Measurements from ENCODE around the gene IFNGR1. TPM values are rescaled to one million over a fixed set of nuclear protein-coding genes. Genes with fewer than 3 reads are reported as not detected.
"Not testable (repeated sequence)": the region's sequence is repeated elsewhere in the genome, so short reads cannot be mapped to it uniquely, and the experiment has no call there.

The IFNGR1 gene
- total RNA-seq, 2 donors from 2014 or later = 58.2 to 131 TPM

GRCh38 chr6:137210903-137211302, 8.3 kb downstream of the IFNGR1 start:
- no peak for DNase-seq
- H3K9me3 ChIP-seq = no peaks in the 10 kb centered on the region
- no peak overlapping the region for H3K27ac ChIP-seq
- H3K4me3 ChIP-seq = no peak overlapping the region
- H3K27me3 ChIP-seq = no peaks in the 10 kb centered on the region
- no peak for TF ChIP-seq CTCF (IDR thresholded peaks at IDR 0.05)
- no peak overlapping the region for H3K9ac ChIP-seq (ENCODE audit: low read depth in 2 of 2, low read length in 2 of 2)
- no peaks in the 10 kb centered on the region for H3K4me1 ChIP-seq
- intact Hi-C loops (cut with DNase I) = no loop called here
- H3K36me3 ChIP-seq = no peaks in the 10 kb centered on the region

- Histone ChIP-seq H3K9me3 (no peaks in the 10 kb centered on the region), H3K9ac (ENCODE audit: low read depth in 2 of 2, low read length in 2 of 2) (no peak overlapping the region), H3K4me1 (no peaks in the 10 kb centered on the region), H3K36me3 (peaks cover 4% of the 10 kb centered on the region), H3K27me3 (no peaks in the 10 kb centered on the region), H3K4me3 (no peak overlapping the region), H3K27ac (no peak overlapping the region)
- no peak for TF ChIP-seq CTCF (IDR thresholded peaks at IDR 0.05)
- DNase-seq = no peak
- intact Hi-C loops (cut with DNase I) = no loop called here
Measured at GRCh38 chr6:137208279-137208678, 10.9 kb downstream of the IFNGR1 start.

GRCh38 chr6:137207457-137207856, 11.7 kb downstream of the IFNGR1 start:
- H3K9ac ChIP-seq (ENCODE audit: low read depth in 2 of 2, low read length in 2 of 2); H3K27ac ChIP-seq; H3K27me3 ChIP-seq; intact Hi-C loops (cut with DNase I); H3K9me3 ChIP-seq; DNase-seq; H3K36me3 ChIP-seq; H3K4me1 ChIP-seq; H3K4me3 ChIP-seq: not testable (repeated sequence)

- H3K9me3 ChIP-seq = no peaks in the 10 kb centered on the region
- peaks cover 4% of the 10 kb centered on the region for H3K36me3 ChIP-seq
- DNase-seq = no peak
- no peaks in the 10 kb centered on the region for H3K27me3 ChIP-seq
- no peak for TF ChIP-seq CTCF (IDR thresholded peaks at IDR 0.05)
- H3K27ac ChIP-seq = no peak overlapping the region
- H3K4me3 ChIP-seq = no peak overlapping the region
- no peaks in the 10 kb centered on the region for H3K4me1 ChIP-seq
- H3K9ac ChIP-seq (ENCODE audit: low read depth in 2 of 2, low read length in 2 of 2) = no peak overlapping the region
- intact Hi-C loops (cut with DNase I) = no loop called here
Measured at GRCh38 chr6:137206577-137206976, 12.6 kb downstream of the IFNGR1 start.

GRCh38 chr6:137203256-137203655, 15.9 kb downstream of the IFNGR1 start:
- no peaks in the 10 kb centered on the region for H3K9me3 ChIP-seq
- H3K4me1 ChIP-seq = no peaks in the 10 kb centered on the region
- no peak overlapping the region for H3K27ac ChIP-seq
- no peak for DNase-seq
- no peak overlapping the region for H3K4me3 ChIP-seq
- H3K9ac ChIP-seq (ENCODE audit: low read depth in 2 of 2, low read length in 2 of 2) = no peak overlapping the region
- intact Hi-C loops (cut with DNase I) = no loop called here
- peaks cover 4% of the 10 kb centered on the region for H3K36me3 ChIP-seq
- H3K27me3 ChIP-seq = no peaks in the 10 kb centered on the region
- TF ChIP-seq CTCF (IDR thresholded peaks at IDR 0.05) = no peak

GRCh38 chr6:137202078-137202477, 17.1 kb downstream of the IFNGR1 start:
- TF ChIP-seq CTCF (IDR thresholded peaks at IDR 0.05) = no peak
- Histone ChIP-seq H3K27ac (no peak overlapping the region), H3K4me3 (no peak overlapping the region), H3K36me3 (peaks cover 4% of the 10 kb centered on the region), H3K27me3 (no peaks in the 10 kb centered on the region), H3K9ac (ENCODE audit: low read depth in 2 of 2, low read length in 2 of 2) (no peak overlapping the region), H3K4me1 (no peaks in the 10 kb centered on the region), H3K9me3 (no peaks in the 10 kb centered on the region)
- no peak for DNase-seq
- intact Hi-C loops (cut with DNase I) = no loop called here
